CD4-positive, alpha-beta T cell treated with Interleukin-4 for 1 hour (primary cell): ENCODE results near the gene DEAF1.
A peak's percentile ranks its signal among the peaks of the same experiment; 100 is the strongest.

Source experiments
- DNase-seq, 2 donors: peaks; one replicate each; pipeline ENCODE4 v3.0.0-alpha.2; 2020 to 2022

DEAF1 gene

DNA sequence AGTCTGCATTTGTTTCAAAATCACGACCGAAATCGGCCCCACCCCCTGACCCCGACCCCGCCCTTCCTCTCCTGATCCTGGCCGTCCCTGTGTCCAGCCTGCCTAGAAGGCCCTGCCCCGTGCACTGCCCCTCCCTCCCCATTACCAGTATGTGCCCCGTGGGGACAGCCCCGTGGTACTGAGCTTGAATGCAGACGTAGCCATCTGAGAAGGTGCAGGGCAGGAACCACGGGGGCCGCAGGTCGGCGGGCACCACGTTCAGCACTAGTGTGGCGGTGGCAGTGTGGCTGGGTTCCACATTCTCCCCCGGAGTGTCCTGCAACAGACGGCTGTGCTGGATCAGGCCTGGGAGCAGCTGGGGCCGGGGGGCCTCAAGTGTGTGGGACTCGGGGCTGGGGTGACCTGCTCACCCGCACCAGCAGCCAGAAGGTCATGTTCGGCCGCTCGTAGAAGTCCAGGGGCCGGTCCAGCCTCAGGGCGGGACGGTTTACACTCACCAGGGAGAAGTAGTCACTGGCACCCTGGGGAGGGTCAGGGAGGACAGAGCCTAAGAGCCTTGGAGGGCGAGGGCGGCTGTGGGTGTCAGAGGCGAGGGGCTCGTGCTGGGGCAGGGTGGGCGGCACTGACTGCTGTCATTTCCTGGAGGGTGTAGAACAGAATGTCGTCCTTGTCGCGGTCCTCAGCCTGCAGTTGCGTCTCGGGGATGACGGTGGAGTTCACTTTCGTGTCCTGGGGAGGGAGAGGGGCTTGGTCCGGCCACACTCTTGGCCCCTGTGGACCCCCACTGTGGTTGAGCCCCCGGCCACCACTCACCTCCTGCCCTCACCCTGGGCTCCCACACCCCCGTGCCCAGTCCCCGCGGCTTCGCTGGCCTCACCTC lies 73.8 kb downstream of the DEAF1 start:
- no peak for DNase-seq

DNA sequence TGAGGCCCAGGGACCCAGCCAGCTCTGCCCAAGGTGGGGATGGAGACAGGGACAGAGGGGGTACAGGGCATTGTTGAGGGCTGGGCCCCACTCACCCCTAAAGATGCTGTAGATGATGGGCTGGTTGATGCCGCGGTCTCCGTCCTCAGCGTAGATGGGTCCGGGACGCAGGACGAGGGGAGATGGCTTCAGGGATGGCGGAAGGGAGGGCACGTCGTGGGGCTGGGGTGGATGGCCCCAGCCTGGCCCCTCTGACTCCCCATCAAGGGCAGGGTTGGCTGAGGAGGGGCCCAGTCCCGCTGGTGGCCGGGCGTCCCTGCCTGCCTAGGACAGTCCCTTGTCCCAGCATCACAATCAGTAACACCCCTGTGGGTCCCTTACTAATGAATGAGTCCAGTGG lies 74.8 kb downstream of the DEAF1 start:
- no peak for DNase-seq

DNA sequence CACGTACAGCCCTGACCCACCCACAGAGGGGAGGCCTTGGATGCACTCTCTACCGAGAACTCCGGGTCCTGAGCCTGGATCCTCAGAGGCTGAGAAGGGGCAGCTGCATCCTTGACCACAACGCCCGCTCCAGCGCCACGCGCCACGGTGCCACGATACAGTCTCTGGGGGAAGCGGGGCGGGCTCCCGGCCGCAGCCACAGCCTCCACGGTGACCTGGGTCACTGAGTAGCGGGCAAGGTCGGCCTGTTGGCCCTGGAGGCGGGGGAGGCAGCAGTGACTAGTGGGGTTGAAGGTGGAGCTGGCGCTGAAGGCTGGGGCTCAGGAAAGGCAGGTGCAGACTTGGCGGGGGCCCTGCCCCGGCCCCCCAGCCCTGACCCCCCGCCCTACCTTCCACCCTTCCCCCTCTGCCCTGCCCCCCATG lies 75.4 kb downstream of the DEAF1 start:
- DNase-seq: no peak

DNA sequence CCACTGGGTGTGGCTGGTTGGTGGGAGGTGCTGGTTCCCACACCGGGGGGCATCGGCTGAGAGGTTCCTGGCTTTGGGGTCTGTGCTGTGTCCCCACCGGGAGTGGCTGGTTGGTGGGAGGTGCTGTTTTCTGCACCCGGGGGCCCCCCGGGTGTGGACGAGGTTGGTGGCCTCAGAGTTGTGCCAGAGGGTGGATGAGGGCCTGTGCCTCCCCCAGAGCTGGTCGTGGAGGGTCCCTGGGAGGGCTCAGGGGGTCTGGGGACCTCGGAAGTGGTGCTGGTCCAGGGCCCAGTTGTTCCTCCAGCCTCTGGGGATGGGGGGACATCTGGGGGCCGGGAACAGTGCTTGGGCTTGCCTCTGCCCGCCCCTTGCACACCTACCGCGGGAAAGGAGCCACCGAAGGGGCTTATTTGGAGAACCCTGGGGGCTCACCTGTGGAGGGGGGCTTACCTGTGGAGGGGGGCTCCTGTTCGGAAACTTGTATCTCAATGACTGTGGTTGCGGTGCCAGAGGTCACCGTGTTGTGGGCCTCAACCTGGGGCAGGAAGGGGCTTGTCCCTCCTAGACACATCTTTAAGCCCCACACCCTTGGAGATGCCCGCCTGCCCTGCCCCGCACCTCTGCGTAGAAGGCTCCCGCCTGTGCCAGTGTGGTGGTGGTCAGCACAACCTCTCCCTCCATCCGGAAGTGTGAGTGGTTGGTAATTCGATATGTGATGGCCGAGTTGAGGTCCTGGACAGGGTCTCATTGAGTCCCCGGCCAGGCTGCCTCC lies 76.0 kb downstream of the DEAF1 start:
- no peak for DNase-seq

DNA sequence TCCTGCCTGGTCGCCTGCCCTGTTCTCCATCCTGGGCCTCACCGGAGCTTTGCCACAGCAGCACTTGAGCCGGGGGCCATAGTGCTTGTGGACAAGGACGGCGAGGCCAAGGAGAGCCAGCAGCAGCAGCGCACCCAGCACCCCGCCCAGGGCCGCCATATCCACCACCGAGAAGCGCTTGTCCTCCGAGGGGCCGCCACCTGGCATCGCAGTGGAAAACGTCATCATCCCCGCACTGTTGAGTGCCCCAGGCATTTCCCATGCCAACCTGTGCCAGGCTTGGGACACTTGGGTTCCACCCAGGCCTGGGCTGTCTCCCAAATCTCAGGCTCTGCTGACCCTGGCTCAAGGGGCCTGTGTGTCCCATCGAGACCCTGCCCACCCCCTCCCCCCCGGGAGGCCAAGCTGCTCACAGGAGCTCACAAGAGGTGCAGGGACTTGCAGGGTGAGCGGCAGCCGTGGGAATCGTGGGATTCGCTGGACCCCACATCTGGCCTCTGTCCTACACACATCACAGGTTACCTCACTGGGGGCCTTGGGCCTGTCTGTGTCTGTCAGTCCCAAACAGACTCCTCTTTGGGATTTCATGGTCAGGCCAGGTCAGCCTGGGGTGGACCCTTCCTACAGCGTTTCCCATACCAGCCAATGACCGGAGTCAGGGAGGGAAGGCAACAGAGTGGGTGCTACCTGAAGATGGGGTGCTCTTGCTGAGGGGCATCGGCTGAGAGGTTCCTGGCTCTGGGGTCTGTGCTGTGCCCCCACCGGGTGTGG lies 76.9 kb downstream of the DEAF1 start:
- DNase-seq: no peak

DNA sequence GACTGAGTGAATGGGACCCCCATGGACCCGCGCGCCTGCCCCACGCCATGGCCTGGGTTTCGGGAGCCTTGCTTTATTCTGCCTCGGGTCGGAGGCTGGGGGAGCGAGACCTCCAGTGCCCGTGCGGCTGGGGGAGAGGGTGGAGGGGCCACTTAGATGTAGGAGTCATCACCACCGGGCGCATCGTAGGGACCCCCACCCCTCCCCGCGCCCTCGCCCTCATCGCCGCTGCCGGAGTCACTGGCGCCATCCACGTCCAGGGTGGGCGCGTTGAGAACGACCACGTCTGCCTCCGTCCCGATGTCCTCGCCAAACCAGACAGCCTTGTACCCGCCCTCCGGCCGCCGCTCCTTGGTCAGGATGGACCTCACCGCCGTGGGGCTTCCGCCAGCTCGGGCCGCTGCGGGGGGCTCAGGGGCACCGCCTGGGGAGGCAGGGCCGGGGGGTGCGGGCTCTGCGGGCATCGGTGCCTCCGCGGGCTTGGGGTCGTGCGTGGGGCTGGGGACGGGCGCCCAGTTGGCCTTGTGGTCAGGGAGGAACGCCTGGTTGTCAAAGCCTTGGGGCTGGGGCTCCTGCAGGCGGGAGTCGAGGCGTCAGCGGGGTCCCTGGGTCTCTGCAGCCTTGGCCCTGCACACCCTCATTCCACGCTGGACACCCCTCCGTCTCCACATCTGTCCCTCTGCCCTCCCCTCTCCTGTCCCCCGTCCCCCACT lies 77.7 kb downstream of the DEAF1 start:
- no peak for DNase-seq

DNA sequence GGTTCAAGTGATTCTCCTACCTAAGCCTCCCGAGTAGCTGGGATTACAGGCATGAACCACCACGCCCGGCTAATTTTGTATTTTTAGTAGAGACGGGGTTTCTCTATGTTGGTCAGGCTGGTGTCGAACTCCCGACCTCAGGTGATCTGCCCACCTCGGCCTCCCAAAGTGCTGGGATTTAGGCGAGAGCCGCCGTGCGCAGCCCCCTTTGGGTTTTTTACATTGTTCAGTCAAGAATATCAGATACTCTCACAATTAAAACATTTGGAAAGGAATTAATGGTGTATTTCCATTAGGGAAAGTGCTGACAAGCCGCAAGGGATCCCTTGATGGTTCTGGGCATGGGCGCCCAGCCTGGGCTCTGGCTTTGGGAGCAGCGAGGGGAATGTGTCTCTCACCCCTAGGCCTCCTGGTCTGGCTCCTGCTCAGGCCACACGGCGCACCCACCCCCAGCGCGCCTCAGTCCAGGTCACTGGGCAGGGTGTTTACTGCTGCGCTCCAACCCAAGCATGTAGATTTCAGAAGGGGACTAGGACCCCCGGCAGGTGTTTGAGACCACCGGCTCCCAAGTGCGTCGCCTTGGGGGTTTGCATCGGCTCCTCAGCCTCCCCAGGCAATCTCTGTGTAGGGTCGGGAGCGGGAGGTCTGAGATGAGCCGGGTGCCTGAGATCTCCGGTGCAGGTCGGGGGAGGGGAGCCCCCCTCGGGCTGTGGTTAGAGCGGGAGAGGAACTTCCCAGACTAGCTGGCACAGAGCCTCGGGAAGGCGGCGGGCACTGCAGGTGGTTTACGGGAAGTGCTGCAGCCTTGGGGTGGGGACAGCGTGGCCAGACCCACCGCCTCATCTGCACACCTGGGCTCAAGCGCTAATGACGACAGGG lies 78.5 kb downstream of the DEAF1 start:
- no peak for DNase-seq

DNA sequence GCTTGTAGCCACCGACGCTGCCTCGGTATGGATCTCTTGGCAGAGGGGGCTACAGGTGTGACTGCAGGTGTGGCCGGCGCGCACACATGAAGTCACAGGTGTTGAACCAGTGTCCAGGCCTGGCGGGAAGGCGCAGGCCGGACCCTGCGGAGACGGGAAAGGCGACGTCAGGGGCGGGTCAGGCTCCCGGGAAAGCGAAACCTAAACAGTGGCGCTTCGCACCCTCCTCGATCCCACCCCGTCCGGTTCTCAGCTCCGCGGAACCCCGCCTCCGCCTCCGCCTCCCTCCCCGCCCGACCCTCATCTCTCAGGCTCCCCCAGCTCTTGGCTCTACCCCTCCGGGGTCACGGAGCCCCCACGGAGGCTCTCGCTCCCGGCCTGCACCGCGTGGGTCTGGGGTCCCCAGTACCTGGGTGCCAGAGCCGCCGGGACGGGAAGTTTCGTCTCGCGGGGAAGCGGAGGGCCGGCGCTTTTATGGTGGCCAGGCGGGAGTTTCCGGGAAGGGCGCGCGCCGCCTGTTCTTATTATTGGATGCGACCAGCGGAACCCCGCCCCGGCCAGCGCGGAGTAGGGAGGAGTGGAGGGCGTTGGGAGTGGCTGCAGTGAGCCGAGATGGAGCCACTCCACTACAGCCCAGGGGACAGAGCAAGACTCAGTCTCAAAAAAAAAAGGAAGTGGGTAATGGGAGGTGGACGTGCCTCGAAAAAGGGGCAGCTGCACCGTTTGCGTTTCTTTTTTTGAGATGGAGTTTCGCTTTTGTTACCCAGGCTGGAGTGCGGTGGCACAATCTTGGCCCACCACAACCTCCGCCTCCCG lies 79.3 kb downstream of the DEAF1 start, which contains the start of gene IRF7:
IRF7 (minus strand) TSS at position 447 of the 816 bp plus-strand sequence. CDS start 586 bp downstream, outside the sequence.
- DNase-seq: peak; percentile 88 to 92

DNA sequence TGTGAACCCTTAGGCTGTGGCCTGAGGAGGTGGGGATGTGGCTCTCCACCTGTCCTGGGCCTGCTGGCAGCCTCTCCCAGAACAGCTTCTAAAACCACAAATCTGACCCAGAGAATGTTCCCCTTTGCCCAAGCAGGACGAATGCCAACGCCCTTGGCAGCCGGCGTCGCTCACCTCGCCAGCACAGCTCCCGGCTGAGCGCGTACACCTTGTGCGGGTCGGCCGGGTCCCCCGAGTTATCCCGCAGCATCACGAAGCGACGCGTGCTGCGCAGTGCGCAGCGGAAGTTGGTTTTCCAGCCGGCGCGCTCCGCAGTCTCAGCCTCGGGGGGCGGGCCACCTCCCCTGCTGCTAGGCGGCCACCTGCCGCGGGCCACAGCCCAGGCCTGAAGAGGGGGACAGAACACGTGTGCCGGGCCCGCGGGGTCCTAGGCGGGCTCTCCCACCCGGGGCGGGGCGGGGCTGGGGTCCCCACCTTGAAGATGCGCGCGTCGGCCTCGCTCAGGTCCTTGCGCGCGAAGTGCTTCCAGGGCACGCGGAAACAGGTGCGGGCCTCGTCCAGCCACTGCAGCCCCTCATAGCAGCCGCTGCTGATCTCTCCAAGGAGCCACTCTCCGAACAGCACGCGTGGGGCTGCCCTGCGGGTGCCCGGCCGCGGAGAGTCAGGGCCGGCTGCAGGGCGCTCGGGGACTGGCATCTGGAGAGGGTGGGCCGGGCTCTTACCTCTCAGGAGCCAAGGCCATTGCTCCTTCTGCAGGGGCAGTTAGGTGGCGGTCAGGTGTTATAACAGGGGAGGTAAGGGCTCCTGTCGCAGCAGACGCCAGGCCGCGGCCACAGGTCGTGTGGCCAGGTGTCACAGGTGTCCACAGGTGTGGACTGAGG lies 80.2 kb downstream of the DEAF1 start:
- no peak for DNase-seq

DNA sequence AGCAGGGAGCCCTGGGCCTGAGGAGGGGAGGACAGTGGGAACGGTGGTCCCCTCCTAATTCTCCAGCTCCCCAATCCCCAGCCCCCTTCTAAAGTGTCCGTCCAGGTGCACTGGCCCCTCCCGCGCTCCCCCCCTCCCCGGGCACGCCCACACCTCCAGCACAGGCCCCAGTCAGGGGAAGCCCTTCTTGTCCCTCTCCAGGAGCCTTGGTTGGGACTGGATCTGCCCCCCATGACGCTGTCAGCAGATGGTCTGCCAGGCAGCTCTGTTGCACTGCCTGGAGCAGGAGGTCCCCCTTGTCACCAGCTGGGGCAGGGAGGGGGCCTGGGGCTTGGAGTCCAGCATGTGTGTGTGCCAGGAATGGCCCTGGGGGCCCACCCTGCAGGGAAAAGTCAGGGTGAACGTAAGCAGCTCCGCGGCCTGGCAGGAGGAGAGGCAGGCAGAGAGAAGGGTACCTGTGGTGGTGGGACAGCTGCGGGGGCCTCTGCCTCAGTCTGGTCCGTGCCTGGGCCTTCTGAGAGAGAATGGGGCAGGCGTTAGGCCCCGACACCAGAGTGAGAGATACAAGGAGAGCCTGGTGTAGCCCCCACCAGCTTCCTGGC lies 80.9 kb downstream of the DEAF1 start:
- no peak for DNase-seq

DNA sequence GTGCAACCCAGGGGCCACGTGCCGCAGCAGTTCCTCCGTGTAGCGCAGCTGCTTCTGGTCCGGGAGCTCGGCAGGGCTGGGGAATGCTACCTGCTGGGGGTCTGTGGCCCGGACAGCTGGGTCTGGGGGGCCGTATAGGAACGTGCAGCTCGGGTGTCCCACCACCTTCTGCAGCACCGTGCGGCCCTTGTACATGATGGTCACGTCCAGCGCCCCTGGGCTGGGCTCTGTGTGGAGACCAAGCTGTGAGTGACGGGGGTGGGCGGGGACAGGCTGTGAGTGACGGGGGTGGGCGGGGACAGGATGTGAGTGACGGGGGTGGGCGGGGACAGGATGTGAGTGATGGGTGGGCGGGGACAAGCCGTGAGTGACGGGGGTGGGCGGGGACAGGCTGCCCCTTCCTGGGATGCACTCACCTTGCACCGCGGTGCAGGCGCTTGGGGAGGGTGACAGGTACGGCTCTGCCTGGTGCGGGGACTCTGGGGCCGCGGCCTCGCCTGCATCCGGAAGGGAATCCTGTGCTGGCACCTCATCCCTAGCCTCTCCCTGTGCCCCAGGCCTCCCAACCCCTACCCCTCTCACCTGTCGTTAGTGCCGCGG lies 81.6 kb downstream of the DEAF1 start:
- DNase-seq: peak; percentile 82 to 87

DNA sequence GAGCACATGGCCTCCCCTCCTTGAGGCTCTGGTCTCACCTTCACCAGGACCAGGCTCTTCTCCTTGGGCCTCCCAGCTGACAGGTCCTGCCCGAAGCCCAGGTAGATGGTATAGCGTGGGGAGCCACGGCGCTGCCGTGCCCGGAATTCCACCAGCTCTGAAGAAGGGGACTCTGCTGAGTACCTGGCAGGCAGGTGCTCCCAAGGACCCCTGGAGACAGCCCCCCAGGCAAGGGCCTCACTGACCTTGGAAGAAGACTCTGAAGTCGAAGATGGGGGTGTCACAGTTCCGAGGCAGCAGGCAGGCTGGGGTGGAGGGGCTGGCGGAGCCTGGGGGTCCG lies 82.1 kb downstream of the DEAF1 start:
- no peak for DNase-seq

DNA sequence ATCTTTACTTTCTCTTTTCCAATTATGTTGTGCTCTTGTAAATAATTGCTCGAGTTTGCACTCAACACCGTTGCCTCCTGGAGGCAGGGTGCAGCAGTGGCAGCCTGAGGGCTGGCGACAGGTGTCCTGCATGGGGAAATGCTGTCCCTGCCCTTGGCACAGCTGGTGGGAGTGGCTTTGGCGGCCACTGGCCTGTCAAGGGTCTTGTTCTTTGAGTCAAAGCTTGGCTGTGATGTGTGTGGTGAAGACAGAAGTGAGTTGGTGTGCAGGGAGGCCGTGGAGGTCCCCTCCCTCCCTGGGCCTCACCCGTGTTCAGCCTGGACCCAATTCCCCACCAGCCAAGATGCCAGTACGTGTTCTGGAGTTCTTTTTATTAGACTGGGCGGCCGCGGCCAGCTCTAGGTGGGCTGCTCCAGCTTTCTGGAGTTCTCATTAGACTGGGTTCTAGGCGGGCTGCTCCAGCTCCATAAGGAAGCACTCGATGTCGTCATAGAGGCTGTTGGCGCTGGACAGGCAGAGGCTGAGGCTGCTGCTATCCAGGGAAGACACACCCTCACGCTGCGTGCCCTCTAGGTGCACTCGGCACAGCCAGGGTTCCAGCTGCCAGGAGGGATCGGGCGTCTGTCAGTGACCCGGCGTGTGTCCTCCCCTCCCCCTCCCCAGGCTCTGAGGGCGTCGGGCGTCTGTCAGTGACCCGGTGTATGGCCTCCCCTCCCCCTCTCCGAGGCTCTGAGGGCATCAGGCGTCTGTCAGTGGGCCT lies 82.6 kb downstream of the DEAF1 start:
- DNase-seq: peak in 1 of 2 donors; percentile 30

DNA sequence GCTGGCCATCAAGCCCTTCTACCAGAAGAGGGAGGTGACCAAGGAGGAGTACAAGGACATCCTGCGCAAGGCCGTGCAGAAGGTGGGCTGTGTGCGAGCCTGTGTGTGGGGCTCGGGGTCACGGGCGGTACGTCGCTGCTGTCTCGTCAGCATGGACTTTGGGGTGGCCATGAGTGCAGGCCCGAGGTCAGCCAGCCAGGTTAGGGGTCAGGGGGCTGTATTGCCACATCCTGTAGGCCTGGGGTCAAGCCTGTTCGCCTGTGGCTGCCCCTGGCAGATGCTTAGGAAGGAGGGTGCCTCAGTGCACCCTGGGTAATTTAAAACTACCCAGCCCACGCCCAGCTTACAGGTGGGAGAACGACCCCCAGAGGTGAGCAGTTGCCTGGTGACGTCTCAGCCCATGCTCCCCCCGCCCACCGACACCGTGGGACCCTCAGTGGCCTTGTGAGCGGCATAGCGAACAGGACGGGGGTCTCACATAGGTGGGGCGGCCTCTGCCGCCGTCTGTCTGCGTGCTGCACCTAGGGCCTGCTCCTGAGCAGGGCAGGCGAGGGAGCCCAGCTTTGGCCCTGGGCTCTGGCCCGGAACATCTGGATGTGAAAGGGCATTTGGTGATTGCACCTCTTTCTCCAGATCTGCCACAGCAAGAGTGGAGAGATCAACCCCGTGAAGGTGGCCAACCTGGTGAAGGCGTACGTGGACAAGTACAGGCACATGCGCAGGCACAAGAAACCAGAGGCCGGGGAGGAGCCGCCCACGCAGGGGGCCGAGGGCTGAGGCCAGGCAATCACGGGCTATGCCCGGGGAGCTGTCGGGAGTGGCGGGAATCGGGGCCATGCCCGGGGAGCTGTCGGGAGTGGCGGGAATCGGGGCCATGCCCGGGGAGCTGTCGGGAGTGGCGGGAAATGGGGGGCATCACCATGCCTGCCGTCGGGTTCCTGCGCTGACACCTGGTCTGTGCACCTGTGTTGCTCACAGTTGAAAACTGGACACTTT lies 83.7 kb downstream of the DEAF1 start:
- no peak for DNase-seq

DNA sequence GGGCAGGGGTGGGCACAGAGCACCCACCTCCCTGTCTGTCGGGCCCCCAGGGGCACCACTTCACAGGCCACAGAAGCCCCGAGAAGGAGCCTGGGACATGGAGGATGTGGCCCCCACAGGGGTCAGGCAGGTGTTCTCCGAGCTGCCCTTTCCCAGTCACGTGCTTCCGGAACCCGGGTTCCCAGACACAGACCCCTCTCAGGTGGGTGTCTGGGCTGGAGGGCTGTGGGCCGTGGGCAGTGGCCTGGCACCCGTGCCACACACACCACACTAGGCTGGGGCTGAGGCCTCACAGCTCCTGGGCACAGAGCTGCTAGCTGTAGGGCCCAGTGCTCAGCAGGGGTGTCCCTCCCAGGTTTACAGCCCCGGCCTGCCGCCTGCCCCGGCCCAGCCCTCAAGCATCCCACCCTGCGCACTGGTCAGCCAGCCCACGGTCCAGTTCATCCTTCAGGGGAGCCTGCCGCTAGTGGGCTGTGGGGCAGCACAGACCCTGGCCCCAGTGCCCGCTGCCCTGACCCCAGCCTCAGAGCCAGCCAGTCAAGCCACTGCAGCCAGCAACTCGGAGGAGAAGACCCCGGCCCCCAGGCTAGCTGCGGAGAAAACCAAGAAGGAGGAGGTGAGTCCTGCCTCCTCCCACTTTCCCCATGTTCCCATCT lies 84.7 kb downstream of the DEAF1 start:
- no peak for DNase-seq

DNA sequence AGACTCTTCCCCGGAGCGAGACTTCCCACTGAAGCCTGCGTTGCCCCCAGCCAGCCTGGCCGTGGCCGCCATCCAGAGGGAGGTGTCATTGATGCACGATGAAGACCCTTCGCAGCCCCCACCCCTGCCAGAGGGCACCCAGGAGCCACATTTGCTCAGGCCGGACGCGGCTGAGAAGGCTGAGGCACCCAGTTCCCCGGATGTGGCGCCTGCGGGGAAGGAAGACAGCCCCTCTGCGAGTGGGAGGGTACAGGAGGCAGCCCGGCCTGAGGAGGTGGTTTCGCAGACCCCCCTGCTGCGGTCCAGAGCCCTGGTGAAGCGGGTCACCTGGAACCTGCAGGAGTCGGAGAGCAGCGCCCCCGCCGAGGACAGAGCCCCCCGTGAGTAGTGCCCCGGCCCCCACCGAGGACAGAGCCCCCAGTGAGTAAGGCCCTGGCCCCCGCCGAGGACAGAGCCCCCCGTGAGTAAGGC lies 85.6 kb downstream of the DEAF1 start:
- DNase-seq: no peak
